Gastrocnemius medialis (tissue), 4 donors: Measurements from ENCODE around the gene OR6S1.

Experiments
- CTCF ChIP-seq, 5 experiments: fragments of 450-650 bp in 3 of 5; fragments of 200-600 bp in 2 of 5; sonication (generic) in 2 of 5; IDR thresholded peaks in 4 of 5; conservative IDR thresholded peaks in 1 of 5; 1 replicate in 4 of 5; 2 replicates in 1 of 5; pipeline ENCODE4 v1.5.1; 2016 to 2019; ENCODE audit warnings: antibody characterized with exemption in 5 of 5, mild to moderate bottlenecking in 3 of 5, moderate library complexity in 3 of 5
- POLR2A ChIP-seq, 2 donors: fragments of 450-650 bp; IDR thresholded peaks; one replicate each; pipeline ENCODE4 v1.6.1; 2017; ENCODE audit warnings: antibody characterized with exemption in 2 of 2, mild to moderate bottlenecking in 2 of 2, moderate library complexity in 2 of 2

- TF ChIP-seq CTCF (IDR thresholded peaks at IDR 0.05 in 4 of 5, conservative IDR thresholded peaks at IDR 0.05 in 1 of 5) (no peak), POLR2A (IDR thresholded peaks at IDR 0.05) (no peak)
Measured at GRCh38 chr14:20620798-20621478, 20.6 kb downstream of the OR6S1 start.
